ENCODE results near the gene ADAMTSL2. TPM values are rescaled to one million over a fixed set of nuclear protein-coding genes. Genes with fewer than 3 reads are reported as not detected.

Gene ADAMTSL2
- total RNA-seq, result under 0.01 TPM

DNA sequence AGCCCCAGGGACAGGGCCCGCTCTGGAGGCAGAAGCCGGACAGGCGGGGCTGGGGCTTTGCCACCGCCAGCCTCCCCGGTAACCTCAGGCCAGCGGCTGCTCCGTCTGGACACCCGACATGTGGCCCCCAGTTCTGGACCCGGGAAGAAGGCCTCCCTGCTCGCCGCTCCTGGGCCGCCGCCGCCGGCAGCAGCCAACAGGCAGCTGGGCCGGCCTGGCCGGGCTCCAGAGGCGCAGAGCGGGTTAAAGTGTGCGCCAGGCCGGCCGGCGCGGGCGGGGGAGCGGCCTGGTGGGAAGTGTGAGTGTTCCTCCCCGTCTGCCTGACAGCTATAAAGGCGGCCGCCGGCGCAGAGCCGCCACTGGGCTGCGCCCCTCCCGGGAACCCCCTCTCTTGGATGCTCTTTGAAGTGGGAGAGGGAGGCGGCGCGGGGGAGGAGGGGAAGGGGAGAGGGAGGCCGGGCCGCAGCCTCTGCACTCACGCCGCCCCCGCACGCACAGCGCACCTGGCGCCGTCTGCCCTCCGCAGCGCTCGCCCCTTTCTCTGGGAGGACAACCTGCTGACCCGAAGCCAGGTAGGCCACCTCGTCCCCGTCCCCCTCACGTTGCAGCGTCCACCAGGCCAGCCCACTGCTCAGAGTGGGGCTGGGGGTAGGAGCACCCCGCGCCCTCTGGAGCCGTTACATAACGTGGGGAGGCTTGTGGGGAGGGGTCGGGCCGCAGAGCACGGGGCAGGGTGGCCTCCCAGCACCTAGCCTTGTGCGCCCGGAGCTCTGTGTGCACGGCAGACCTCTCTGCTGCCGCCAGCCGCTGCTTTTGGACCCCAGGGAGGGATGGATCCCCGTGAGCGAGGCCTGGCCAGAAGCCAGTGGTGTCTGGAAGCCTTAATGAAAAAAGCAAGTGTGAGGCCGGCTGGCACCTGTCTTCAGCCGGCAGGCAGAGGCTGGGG is at the start of gene ADAMTSL2:
TSS of gene ADAMTSL2 (plus strand) at position 359 of the 946 bp plus-strand sequence. CDS start 2,009 bp downstream, outside the sequence.
- peak in 2 of 3 donors; percentile 56 to 61 for DNase-seq (ENCODE audit: low read depth in 2 of 3, low spot score in 2 of 3)

DNA sequence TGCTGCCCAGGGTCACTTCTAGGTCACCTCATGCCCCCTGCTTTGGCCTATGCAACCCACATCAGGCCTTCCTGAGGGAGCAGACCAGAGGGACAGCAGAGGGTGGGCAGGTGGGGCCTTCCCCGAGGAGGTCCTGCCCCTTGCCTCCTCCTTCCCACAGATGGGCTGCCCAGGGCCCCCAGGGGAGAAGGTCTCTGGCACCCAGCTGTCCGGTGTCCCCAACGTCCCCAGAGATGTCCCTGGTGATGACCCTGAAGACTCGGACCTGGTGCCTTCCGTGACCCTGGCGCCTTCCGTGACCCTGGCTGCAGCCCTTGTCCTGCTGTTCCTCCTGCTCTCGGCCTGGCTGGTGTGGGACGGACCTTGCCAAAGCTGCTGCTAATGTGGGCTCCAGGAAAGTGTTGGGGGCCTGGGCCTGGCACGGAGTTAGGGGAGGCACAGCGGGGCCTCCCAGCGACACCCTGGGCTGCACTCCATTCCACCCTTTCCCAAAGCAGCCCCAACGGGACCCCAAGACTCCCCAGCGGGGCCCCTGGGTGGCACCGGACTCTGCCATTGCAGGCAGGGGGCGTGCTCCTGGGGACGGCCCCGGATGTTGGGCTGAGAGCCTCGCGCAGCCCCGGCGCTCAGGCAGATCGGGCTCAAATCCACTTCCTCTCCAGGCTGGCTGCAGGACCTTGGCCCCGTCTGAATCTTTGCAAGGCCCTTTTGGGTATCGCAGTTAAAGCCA is 48.8 kb upstream of the ADAMTSL2 start:
- DNase-seq (ENCODE audit: low read depth in 2 of 3, low spot score in 2 of 3), result peak in 1 of 3 donors; percentile 39

DNA sequence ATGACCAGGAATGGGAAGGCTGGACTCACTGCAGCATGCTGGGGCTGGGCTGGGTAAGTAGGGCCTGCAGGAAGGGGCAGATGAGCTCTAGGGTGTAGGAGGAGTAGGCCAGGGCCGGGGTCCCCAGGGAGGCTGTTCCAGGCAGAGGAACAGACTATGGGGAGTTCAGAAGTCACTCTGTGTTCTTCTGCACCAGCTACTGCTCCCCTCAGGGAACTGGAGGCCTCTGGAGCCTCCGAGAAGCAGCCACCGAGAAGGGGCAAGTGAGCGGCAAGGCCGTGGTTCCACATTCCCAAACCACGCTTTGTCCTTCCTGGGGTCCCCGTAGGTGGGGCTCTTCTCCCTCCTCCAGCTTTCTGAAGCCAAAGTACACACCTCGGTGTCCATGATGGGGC is 47.2 kb upstream of the ADAMTSL2 start:
- no peak for DNase-seq (ENCODE audit: low read depth in 2 of 3, low spot score in 2 of 3)

DNA sequence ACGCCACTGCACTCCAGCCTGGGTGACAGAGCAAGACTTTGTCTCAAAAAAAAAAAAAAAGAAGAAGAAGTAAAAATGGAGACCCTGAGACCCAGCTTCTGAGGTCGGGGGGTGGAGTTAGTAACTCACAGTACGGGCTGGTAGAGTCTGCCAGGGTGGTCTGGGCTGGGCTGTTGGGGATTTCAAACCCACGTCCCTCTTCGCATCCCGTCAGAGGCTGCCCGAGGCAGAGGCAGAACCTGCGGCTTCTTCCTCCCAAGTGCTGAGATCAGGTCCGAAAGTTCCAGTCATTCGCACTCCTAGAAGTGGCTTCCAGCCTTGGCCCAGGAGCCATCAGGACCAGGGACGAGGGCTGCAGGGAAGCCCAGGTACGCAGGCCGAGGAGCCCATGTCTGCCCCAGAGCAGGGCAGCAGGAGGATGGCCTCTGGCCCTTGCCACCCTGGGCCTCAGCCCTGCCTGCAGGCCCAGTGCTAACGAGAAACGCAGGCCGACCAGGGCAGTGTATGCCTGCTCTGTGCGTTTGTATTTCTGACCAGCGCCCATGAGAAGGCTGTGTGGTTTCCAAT is 45.7 kb upstream of the ADAMTSL2 start:
- DNase-seq (ENCODE audit: low read depth in 2 of 3, low spot score in 2 of 3), result no peak

DNA sequence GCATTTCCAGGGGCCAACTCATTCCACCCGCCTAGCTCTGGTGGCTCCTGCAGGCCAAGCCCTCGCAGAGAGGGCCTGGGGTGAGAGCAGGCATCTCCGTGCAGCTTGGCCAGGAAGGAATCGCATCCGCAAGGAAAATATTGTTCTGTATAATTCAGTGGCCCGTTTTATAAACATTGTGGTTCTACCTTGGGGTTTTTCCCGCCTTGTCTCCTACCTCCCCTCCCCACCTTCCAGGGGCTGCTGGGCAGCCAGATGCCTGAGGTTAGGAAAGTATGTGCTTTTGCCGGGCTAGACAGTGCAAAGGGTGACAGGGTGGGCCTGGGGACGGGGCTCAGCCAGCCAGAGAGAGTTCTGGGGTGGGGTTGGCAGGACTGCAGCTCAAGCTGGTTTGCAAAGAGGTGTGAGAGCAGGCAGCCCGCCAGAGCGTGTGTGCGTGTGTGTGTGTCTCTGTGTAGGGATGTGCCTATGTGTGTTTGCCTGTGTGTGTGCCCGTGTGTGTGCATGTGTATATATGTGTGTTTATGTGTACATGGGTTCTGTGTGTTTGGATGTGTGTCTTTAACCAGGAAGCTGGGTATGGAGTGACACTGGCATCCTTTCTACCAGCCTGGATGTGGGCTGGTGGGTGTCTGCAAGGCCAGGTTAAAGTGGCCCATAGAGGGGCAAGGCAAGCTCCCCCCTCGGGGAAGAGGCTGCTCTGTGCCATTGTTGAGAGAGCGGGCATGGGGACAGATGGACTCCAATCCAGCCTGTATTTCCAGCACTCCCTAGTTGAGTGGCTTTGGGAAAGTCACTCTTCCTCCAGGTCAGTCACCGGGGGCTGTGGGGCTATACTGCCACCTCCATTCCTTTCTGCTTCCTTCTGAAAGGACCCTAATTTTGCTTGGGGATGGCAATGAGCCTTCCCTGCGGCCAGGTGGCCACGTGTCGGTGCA is 45.0 kb upstream of the ADAMTSL2 start:
- DNase-seq (ENCODE audit: low read depth in 2 of 3, low spot score in 2 of 3), result no peak

DNA sequence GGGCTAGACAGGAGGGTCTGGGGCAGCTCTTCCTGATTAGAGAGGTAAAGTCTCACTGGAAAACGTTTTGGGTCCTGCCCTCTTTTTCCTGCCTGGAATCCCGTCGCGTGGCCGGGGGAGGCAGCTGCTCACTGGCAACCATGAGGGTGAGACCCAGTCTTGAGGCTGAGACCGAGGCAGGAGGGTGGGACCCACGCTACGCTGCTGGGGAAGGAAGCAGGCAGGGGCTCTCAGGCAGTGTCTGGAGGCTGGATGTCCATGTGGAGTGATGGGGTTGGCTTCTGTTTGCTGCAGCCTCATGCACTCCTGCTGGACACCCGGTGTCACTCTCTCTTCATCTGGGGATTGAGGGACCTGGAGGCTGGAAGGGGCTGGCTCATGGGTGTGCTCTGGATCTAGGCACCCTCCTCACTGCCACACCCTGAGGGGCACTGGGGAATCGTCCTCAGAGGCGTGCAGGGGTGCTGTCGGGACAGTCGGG is 44.3 kb upstream of the ADAMTSL2 start:
- DNase-seq (ENCODE audit: low read depth in 2 of 3, low spot score in 2 of 3), result no peak

DNA sequence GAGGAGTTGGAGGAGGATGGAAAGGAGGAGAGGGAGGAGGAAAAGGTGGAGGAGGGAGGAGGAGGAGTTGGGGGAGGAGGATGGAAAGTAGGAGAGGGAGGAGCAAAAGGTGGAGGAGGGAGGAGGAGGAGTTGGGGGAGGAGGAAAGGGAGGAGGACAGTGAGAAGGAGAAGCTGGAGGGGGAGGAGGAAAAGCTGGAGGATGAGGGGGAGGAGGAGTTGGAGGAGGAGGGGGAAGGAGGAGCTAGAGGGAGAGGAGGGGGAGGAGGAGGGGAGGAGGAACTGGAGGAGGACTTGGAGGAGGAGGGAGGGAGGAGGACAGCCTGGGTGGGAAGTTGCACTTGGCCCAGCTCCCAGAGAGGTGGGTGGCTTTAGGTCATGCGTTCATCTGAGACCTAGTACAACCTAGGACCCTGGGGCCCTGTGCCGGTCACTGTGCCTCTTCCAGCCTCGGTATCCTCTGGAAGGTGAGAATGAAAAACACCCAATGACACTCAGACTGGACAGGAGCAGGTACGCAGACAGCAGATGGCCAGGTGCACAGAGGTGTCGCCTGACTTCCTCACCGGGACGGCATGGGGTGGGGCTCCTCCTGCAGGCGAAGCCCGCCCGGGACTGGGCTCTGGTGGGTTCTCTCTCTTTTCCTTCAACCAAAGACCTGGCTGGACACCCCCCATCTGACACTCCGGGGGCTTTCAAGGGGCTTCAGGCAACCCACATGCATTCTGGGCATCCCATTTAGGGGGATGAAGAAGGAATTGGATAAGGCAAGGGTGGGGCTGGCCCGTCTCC is 43.4 kb upstream of the ADAMTSL2 start:
- no peak for DNase-seq (ENCODE audit: low read depth in 2 of 3, low spot score in 2 of 3)

DNA sequence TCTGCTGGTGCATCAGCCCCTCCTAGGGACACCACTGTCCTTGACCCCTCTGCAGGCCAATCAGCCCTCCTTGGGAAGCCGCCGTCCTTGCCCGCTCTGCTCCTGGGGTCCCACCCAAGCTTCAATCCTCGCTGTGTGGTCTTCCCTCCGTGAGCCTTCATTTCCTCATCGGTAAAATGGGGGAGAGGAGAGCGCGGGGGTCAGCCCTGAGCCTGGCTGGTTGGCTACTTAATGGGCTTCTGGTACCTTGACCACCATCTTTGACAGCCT is 42.9 kb upstream of the ADAMTSL2 start:
- no peak for DNase-seq (ENCODE audit: low read depth in 2 of 3, low spot score in 2 of 3)

DNA sequence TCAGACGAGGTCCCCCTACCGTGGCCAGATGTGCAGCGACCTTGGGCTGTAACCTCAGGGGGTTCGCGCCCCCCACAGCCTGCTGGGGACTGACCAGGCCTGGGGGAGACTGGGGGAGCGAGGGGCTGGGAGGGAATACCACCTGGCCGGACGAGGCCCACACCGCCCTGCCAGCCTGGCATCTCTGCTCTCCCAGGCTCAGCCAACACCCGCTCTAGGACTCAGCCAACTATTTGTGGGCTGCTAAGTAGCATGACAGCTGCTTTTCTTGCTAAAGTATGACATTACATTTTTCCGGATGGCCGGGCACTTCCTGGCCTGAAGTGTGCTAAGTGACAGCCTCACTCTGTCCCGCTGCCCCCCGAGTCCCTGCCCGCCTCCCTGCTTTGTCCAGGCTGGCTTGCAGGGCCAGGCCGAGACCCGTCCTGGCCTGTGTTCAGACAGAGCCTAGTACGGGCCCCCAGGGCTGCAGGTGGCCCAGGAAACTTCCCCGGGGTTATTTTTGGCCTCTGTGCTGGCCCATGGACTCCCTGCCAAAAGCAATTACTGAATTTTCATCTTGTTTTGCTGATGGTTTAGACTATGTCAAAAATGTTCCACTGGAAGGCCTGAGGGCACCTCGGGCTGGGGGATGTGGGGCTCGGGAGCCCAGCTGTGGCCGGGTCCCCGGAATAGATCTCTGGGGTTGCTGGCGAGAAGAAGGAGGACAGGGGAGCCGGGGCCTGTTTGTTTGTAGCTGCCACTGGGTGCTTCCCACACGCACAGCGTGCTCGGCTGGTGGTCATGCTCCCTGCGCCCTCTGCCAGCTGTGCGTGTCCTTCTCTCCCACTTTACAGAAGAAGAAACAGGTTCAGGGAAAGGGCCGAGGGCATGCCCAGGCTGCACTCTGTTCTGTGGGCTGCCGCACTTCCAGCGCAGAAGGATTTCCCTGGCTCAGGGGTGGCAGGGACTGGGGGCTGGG is 42.2 kb upstream of the ADAMTSL2 start:
- no peak for DNase-seq (ENCODE audit: low read depth in 2 of 3, low spot score in 2 of 3)

DNA sequence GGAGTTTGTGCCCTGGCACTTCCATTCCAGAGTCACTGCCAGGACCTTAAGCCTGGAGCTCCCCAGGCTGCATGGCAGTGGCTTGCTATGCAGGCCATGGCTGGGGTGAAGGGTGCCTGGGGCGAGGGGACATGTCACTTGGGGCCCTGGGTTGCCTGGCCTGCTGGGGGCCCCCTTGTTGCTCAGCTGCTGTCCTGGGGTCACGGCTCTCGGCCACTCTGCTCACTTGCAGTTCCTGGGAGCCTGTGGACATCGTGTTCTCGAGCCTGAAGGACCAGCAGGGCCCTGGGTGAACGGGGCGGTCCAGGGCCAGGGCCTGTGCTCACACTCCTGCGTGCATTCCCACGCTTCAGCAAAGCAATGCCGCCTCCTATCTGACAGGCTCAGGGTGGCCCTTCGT is 41.1 kb upstream of the ADAMTSL2 start:
- DNase-seq (ENCODE audit: low read depth in 2 of 3, low spot score in 2 of 3), result no peak

DNA sequence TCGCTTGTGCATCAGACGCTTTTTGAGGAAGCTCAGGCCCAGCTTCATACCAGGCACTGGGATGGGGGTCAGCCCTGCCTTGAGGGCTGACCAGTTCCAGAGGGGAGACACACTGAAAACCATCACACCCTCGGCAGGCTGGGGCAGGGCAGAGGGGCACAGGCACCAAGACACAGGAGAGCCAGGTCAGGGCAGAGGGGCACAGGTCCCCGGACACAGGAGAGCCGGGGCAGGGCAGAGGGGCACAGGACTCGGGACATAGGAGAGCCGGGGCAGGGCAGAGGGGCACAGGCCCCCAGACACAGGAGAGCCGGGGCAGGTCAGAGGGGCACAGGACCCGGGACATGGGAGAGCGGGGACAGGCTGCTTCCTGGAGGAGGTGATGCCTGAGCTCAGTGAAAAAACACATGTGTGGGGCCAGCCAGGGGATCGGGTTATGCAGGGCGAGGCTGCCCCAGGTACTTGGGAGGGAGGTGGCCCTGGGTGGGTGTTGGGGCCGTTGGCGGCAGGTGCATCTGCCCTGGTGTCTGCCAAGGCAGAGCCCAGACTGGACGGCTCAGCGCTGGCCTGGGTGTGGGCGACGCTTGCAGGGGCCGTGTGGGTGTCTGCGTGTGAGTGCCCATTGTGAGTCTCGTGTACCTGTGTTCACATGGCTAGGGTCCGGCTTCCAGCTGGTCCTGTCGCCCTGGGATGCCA is 40.5 kb upstream of the ADAMTSL2 start:
- no peak for DNase-seq (ENCODE audit: low read depth in 2 of 3, low spot score in 2 of 3)

DNA sequence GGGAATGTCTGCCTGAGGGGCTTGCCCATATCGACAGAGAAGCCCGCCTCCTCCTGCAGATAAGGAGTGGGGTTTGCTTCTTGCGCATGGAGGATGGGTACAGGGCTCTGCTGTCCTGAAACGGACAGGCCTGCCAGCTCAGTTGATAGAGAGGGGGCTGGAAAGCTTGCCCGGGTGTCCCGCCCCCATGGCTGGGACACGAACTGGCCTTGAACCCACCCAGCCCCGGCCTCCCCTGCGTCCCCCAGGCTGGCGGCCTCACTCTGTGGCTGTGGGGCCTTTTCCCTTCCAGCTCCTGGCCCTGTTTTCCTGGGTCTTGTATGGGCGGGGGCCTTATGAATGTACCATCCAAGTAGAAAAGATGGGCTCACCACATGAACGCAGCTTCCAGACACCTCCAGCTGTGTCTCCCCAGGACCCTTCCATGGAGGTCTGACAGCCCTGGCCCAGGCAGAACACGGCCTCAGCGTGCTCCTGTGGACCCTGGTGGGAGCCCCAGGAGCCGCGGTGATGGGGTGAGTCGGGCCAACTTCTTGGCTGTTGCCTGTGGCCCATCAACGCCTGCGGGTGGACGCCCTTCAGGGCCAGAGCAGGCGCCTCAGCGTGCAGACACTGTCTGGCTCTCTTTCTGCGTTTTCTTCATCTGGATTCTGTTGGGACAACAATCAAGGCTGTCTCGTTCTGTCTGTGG is 39.7 kb upstream of the ADAMTSL2 start:
- no peak for DNase-seq (ENCODE audit: low read depth in 2 of 3, low spot score in 2 of 3)

DNA sequence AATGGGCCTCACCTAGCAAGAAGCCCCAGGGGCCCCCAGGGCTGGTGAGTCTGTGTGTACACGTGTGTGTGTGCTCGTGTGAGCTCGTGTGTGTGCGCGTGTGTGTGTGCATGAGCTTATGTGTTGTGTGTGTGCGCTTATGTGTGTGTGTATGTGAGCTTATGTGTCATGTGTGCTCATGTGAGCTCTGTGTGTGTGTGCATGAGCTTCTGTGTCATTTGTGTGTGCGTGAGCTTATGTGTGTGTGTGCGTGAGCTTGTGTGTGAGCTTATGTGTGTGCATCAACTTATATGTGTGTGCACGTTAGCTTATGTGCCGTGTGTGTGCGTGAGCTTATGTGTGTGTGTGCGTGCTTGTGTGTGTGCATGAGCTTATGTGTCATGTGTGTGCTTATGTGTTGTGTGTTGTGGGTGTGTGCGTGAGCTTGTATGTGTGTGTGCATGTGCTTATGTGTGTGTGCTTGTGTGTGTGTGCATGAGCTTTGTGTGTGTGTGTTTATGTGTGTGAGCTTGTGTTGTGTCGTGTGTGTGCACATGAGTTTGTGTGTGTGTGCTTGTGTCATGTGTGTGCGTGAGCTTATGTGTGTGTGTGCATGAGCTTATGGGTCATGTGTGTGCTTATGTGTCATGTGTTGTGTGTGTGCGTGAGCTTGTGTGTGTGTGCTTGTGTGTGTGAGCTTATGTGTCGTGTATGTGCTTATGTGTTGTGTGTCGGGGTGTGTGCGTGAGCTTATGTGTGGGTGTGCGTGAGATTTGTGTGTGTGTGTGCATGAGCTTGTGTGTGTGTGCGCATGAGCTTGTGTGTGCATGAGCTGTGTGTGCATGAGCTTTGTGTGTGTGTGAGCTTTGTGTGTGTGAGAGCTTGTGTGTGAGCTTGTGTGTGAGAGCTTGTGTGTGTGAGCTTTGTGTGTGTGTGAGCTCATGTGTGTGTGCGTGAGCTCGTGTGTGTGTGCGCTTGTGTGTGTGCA is 38.9 kb upstream of the ADAMTSL2 start:
- no peak for DNase-seq (ENCODE audit: low read depth in 2 of 3, low spot score in 2 of 3)

DNA sequence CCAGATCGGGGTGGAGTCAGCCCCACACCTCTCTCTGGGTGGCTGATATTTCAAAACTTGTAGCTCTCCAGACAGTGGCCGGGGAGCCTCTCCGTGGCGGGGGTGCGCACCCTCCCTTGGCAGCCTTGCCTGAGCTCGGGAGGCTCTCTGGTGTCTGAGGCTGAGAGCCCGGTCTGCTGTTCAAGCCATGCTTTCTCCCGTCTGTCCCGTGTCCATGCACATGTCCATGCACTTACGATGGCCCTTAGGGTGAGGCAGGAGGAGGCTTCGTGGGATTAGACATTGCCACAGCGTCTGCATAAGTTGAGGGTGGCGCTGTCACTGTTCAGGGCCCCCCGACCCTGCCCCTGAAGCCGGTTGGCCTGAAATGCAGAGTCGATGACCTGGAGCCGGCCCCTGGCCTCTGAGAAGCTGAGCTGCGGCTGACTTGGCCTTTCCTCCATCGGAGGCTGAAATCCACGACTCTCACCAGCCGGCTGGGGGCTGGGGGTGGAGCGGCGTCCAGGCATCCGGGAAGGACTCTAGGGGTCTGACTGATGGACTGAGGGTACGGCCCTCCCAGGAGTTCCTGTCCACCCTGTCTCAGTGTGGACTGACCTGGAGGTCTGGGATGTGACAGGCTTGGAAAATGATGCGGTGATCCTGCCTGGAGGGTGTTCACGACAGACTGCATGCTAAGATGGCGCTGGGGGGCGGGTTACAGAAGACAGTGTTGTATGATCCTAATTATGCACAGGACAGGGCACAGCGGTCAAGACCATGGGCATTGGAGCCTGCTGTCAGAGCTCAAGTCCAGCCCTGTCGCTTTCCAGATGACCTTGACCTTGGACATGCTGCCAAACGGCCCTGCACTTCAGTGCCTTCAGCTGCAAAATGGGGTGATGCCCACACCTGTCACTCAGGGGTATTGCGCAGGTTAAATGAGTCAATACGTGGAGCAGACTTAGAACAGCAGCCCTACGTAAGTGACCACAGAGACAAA is 37.4 kb upstream of the ADAMTSL2 start:
- no peak for DNase-seq (ENCODE audit: low read depth in 2 of 3, low spot score in 2 of 3)

Data from hematopoietic multipotent progenitor cell (in vitro differentiated cells).